HepG2 (cell line): Measurements from ENCODE around the gene LIMK2. TPM values are rescaled to one million over a fixed set of nuclear protein-coding genes. Genes with fewer than 3 reads are reported as not detected.

Source experiments
- AGO1 ChIP-seq: fragments of 200-400 bp; formaldehyde crosslinking; IDR thresholded peaks from 2 replicates; pipeline ENCODE4 v1.6.1; 2017; ENCODE audit warnings: mild to moderate bottlenecking, low read depth, low read length, moderate library complexity; ENCODE audit not compliant: poor library complexity, severe bottlenecking
- ATF7 ChIP-seq, 2 experiments: fragments of 450-650 bp in 1 of 2; sonication (generic) in 1 of 2; formaldehyde crosslinking in 1 of 2; IDR thresholded peaks; 2 replicates each; pipeline versions ENCODE4 v1.4.0 to v1.6.1; 2016 to 2020; ENCODE audit warnings: antibody characterized with exemption in 1 of 2, mild to moderate bottlenecking in 1 of 2, missing genetic modification reagents in 1 of 2
- CHCHD3 ChIP-seq: sonication (generic); formaldehyde crosslinking; IDR thresholded peaks from 2 replicates; pipeline ENCODE4 v1.8.0; 2022; ENCODE audit warnings: mild to moderate bottlenecking, missing genetic modification reagents, moderate library complexity
- HNRNPUL1 ChIP-seq: fragments of 200-400 bp; formaldehyde crosslinking; IDR thresholded peaks from 2 replicates; pipeline ENCODE4 v1.6.1; 2017; ENCODE audit warnings: low read depth, mild to moderate bottlenecking, low read length, moderate library complexity
- IKZF5 ChIP-seq: IDR thresholded peaks from 2 replicates; pipeline ENCODE4 v1.6.1; 2018; ENCODE audit warnings: missing genetic modification reagents, mild to moderate bottlenecking, missing compliant biosample characterization
- KDM1A ChIP-seq: IDR thresholded peaks from 2 replicates; pipeline ENCODE4 v1.6.1; 2016; ENCODE audit warnings: missing compliant biosample characterization
- MXI1 ChIP-seq: IDR thresholded peaks from 3 replicates; pipeline ENCODE4 v1.6.1; 2012; ENCODE audit warnings: low read depth, low read length, inconsistent platforms, borderline replicate concordance
- POLR2AphosphoS2 ChIP-seq: IDR thresholded peaks from 2 replicates; pipeline ENCODE4 v1.6.1; 2011; ENCODE audit warnings: low read depth, low read length, improper control_type of control experiment
- RBFOX2 ChIP-seq: fragments of 200-400 bp; formaldehyde crosslinking; IDR thresholded peaks from 2 replicates; pipeline ENCODE4 v1.6.1; 2017; ENCODE audit warnings: low read depth, mild to moderate bottlenecking, low read length
- SMAD1 ChIP-seq: sonication (generic); formaldehyde crosslinking; IDR thresholded peaks from 2 replicates; pipeline ENCODE4 v1.4.0; 2020; ENCODE audit warnings: missing genetic modification reagents, low read depth, mild to moderate bottlenecking, borderline replicate concordance
- ZSCAN5A ChIP-seq: sonication (generic); formaldehyde crosslinking; IDR thresholded peaks from 2 replicates; pipeline ENCODE4 v1.8.0; 2022; ENCODE audit warnings: mild to moderate bottlenecking, missing genetic modification reagents, borderline replicate concordance
- polyA plus RNA-seq, 8 experiments: library from polyadenylated mRNA; depleted of rRNA in 3 of 8; stranded (reverse) in 7 of 8; unstranded in 1 of 8; fragments of >200 nt; fragmentation: Illumina TruSeq in 4 of 8; extraction: Trizol in 4 of 8; gene quantifications; 2 replicates each; pipeline versions ENCODE4 v1.2.1 to v1.2.3, GENCODE V29; 2011 to 2016; ENCODE audit warnings: low read depth in 4 of 8, missing spikeins in 1 of 8, mixed read lengths in 1 of 8; ENCODE audit not compliant: insufficient read depth in 1 of 8
- total RNA-seq, 5 experiments: library from RNA; depleted of rRNA; stranded (reverse); fragments of >200 nt; fragmentation: Illumina TruSeq; extraction: Trizol; gene quantifications; 2 replicates each; pipeline ENCODE4 v1.2.3, GENCODE V29; 2016; ENCODE audit warnings: low read depth in 1 of 5

LIMK2 gene
- total and polyA plus RNA-seq, 2 of the 13 experiments (the other 11 are each of a cell fraction or from before 2014, with no cell fraction given): 20.9 to 29.8 TPM

GRCh38 chr22:31176923-31177322, 35.2 kb upstream of the LIMK2 start (continued):
- TF ChIP-seq IKZF5 (CRISPR knock-in tag): no peak
- no peak for TF ChIP-seq ATF7 (IDR thresholded peaks at IDR 0.05)
- no peak for TF ChIP-seq ATF7 (CRISPR knock-in tag; IDR thresholded peaks at IDR 0.05)
- TF ChIP-seq ZSCAN5A (CRISPR knock-in tag): no peak
- TF ChIP-seq SMAD1 (CRISPR knock-in tag): no peak
- TF ChIP-seq POLR2AphosphoS2: no peak
- no peak for TF ChIP-seq HNRNPUL1
- TF ChIP-seq RBFOX2: no peak
- no peak for TF ChIP-seq KDM1A (CRISPR knock-in tag)
- TF ChIP-seq AGO1: no peak
- TF ChIP-seq MXI1: no peak
- no peak for TF ChIP-seq CHCHD3 (CRISPR knock-in tag)
